HepG2 (cell line): Measurements from ENCODE around the gene AZU1. TPM values are rescaled to one million over a fixed set of nuclear protein-coding genes. Genes with fewer than 3 reads are reported as not detected.

Experiments used
- ASH2L ChIP-seq: fragments of 300-600, 200-600 bp; sonication (generic); IDR thresholded peaks from 2 replicates; pipeline ENCODE4 v1.7.0; 2017; ENCODE audit warnings: low read depth, mild to moderate bottlenecking, moderate library complexity, mixed read lengths, low read length; ENCODE audit not compliant: insufficient read length
- DNMT3B ChIP-seq: conservative IDR thresholded peaks from 2 replicates; pipeline ENCODE4 v1.6.1; 2016; ENCODE audit warnings: missing biosample characterization, control low read depth
- EHMT2 ChIP-seq: fragments of 200-600 bp; sonication (generic); IDR thresholded peaks from 2 replicates; pipeline ENCODE4 v1.7.0; 2017; ENCODE audit warnings: antibody characterized with exemption, low read depth, low read length, borderline replicate concordance
- ELF1 ChIP-seq: sonication (generic); formaldehyde crosslinking; IDR thresholded peaks from 2 replicates; pipeline ENCODE4 v1.4.0; 2020; ENCODE audit warnings: missing genetic modification reagents
- FOXK1 ChIP-seq: sonication (generic); formaldehyde crosslinking; IDR thresholded peaks from 2 replicates; pipeline ENCODE4 v1.4.0; 2020; ENCODE audit warnings: low read depth, missing genetic modification reagents, borderline replicate concordance
- HDAC2 ChIP-seq: sonication (generic); formaldehyde crosslinking; IDR thresholded peaks from 2 replicates; pipeline ENCODE4 v1.4.0; 2020; ENCODE audit warnings: missing genetic modification reagents
- HMGXB4 ChIP-seq, 2 experiments: sonication (generic) in 1 of 2; formaldehyde crosslinking in 1 of 2; IDR thresholded peaks; 2 replicates each; pipeline versions ENCODE4 v1.4.0 to v1.6.1; 2018 to 2020; ENCODE audit warnings: missing genetic modification reagents in 2 of 2, borderline replicate concordance in 1 of 2, low read depth in 1 of 2, mild to moderate bottlenecking in 1 of 2, missing biosample characterization in 1 of 2
- KLF15 ChIP-seq: sonication (generic); formaldehyde crosslinking; IDR thresholded peaks from 2 replicates; pipeline ENCODE4 v1.8.1; 2023; ENCODE audit warnings: borderline replicate concordance, mild to moderate bottlenecking, inconsistent platforms, missing genetic modification reagents, mixed read lengths
- MIXL1 ChIP-seq: IDR thresholded peaks from 2 replicates; pipeline ENCODE4 v1.6.1; 2016
- NCOA1 ChIP-seq: sonication (generic); formaldehyde crosslinking; IDR thresholded peaks from 2 replicates; pipeline ENCODE4 v1.9.0; 2021; ENCODE audit warnings: missing genetic modification reagents
- PLRG1 ChIP-seq: fragments of 450-650 bp; conservative IDR thresholded peaks from 2 replicates; pipeline ENCODE4 v1.6.1; 2016
- RBM22 ChIP-seq: fragments of 200-400 bp; formaldehyde crosslinking; optimal IDR thresholded peaks from 2 replicates; pipeline ENCODE3; 2017; ENCODE audit warnings: mild to moderate bottlenecking, low read length, moderate library complexity
- RORA ChIP-seq: sonication (generic); formaldehyde crosslinking; IDR thresholded peaks from 2 replicates; pipeline ENCODE4 v1.5.0; 2020; ENCODE audit warnings: mild to moderate bottlenecking, missing genetic modification reagents, moderate library complexity
- STAT6 ChIP-seq: sonication (generic); formaldehyde crosslinking; IDR thresholded peaks from 2 replicates; pipeline ENCODE4 v1.4.0; 2020; ENCODE audit warnings: missing genetic modification reagents, mild to moderate bottlenecking, borderline replicate concordance
- TARDBP ChIP-seq: sonication (generic); formaldehyde crosslinking; IDR thresholded peaks from 2 replicates; pipeline ENCODE4 v1.8.0; 2022; ENCODE audit warnings: mild to moderate bottlenecking, missing genetic modification reagents
- THAP8 ChIP-seq: sonication (generic); formaldehyde crosslinking; IDR thresholded peaks from 2 replicates; pipeline ENCODE4 v1.5.1; 2020; ENCODE audit warnings: missing genetic modification reagents, mild to moderate bottlenecking, borderline replicate concordance
- ZBTB38 ChIP-seq: sonication (generic); formaldehyde crosslinking; IDR thresholded peaks from 2 replicates; pipeline ENCODE4 v1.5.1; 2020; ENCODE audit warnings: mild to moderate bottlenecking, missing genetic modification reagents
- ZFP36L2 ChIP-seq: sonication (generic); formaldehyde crosslinking; IDR thresholded peaks from 2 replicates; pipeline ENCODE4 v1.4.0; 2020; ENCODE audit warnings: missing genetic modification reagents
- ZFY ChIP-seq: sonication (generic); formaldehyde crosslinking; IDR thresholded peaks from 2 replicates; pipeline ENCODE4 v1.4.0; 2020; ENCODE audit warnings: missing genetic modification reagents
- ZNF160 ChIP-seq: sonication (generic); formaldehyde crosslinking; IDR thresholded peaks from 2 replicates; pipeline ENCODE4 v1.8.0; 2022; ENCODE audit warnings: mild to moderate bottlenecking, inconsistent platforms, missing genetic modification reagents
- ZNF20 ChIP-seq: sonication (generic); formaldehyde crosslinking; IDR thresholded peaks from 2 replicates; pipeline ENCODE4 v1.4.0; 2020; ENCODE audit warnings: mild to moderate bottlenecking, moderate library complexity, missing genetic modification reagents
- ZNF264 ChIP-seq: sonication (generic); formaldehyde crosslinking; IDR thresholded peaks from 2 replicates; pipeline ENCODE4 v1.4.0; 2020; ENCODE audit warnings: missing genetic modification reagents
- ZNF30 ChIP-seq: sonication (generic); formaldehyde crosslinking; IDR thresholded peaks from 2 replicates; pipeline ENCODE4 v1.5.0; 2020; ENCODE audit warnings: mild to moderate bottlenecking, missing genetic modification reagents
- ZNF329 ChIP-seq: sonication (generic); formaldehyde crosslinking; IDR thresholded peaks from 2 replicates; pipeline ENCODE4 v1.9.0; 2021; ENCODE audit warnings: low read depth, mild to moderate bottlenecking, missing genetic modification reagents
- ZNF512 ChIP-seq: sonication (generic); formaldehyde crosslinking; IDR thresholded peaks from 2 replicates; pipeline ENCODE4 v1.4.0; 2020; ENCODE audit warnings: mild to moderate bottlenecking, missing genetic modification reagents
- polyA plus RNA-seq, 8 experiments: library from polyadenylated mRNA; depleted of rRNA in 3 of 8; stranded (reverse) in 7 of 8; unstranded in 1 of 8; fragments of >200 nt; fragmentation: Illumina TruSeq in 4 of 8; extraction: Trizol in 4 of 8; gene quantifications; 2 replicates each; pipeline versions ENCODE4 v1.2.1 to v1.2.3, GENCODE V29; 2011 to 2016; ENCODE audit warnings: low read depth in 4 of 8, missing spikeins in 1 of 8, mixed read lengths in 1 of 8; ENCODE audit not compliant: insufficient read depth in 1 of 8
- total RNA-seq, 5 experiments: library from RNA; depleted of rRNA; stranded (reverse); fragments of >200 nt; fragmentation: Illumina TruSeq; extraction: Trizol; gene quantifications; 2 replicates each; pipeline ENCODE4 v1.2.3, GENCODE V29; 2016; ENCODE audit warnings: low read depth in 1 of 5

AZU1 gene
- total and polyA plus RNA-seq, 2 of the 13 experiments (the other 11 are each of a cell fraction or from before 2014, with no cell fraction given) = not detected

GRCh38 chr19:788983-789700 lies 38.5 kb upstream of the AZU1 start (continued):
- TF ChIP-seq STAT6 (CRISPR knock-in tag) (peak; percentile 21; the same call in 1 of the 2 replicates), MIXL1 (CRISPR knock-in tag) (no peak), ZFY (CRISPR knock-in tag) (peak; percentile 73), THAP8 (CRISPR knock-in tag) (no peak), ZNF264 (CRISPR knock-in tag) (no peak), ZNF160 (no peak), RBM22 (no peak), TARDBP (CRISPR knock-in tag) (no peak), ELF1 (CRISPR knock-in tag) (peak; percentile 71), ZNF329 (CRISPR knock-in tag) (no peak), ZBTB38 (CRISPR knock-in tag) (no peak), FOXK1 (CRISPR knock-in tag) (no peak), ZFP36L2 (no peak), KLF15 (CRISPR knock-in tag) (no peak), PLRG1 (no peak), ZNF20 (CRISPR knock-in tag) (no peak), EHMT2 (no peak), HMGXB4 (CRISPR knock-in tag; IDR thresholded peaks at IDR 0.05; ENCODE audit: borderline replicate concordance in 1 of 2, low read depth in 1 of 2) (peak in 1 of 2 experiments; percentile 66; a peak in 2 of 4 replicates), ZNF30 (CRISPR knock-in tag) (no peak), HDAC2 (no peak), ZNF512 (CRISPR knock-in tag) (no peak), DNMT3B (no peak), ASH2L (no peak), NCOA1 (CRISPR knock-in tag) (no peak), RORA (CRISPR knock-in tag) (no peak)
